Stimulated activated CD4-positive, alpha-beta T cell treated with anti-CD3 and anti-CD28 coated beads, Interleukin-15, amount 100 ng/mL, for 24 hours (primary cell): Measurements from ENCODE around the gene ZBTB32.
A peak's percentile ranks its signal among the peaks of the same experiment; 100 is the strongest.

Experiments
- DNase-seq: peaks from one replicate; pipeline ENCODE4 v3.0.0-alpha.2; 2020

The ZBTB32 gene

DNA sequence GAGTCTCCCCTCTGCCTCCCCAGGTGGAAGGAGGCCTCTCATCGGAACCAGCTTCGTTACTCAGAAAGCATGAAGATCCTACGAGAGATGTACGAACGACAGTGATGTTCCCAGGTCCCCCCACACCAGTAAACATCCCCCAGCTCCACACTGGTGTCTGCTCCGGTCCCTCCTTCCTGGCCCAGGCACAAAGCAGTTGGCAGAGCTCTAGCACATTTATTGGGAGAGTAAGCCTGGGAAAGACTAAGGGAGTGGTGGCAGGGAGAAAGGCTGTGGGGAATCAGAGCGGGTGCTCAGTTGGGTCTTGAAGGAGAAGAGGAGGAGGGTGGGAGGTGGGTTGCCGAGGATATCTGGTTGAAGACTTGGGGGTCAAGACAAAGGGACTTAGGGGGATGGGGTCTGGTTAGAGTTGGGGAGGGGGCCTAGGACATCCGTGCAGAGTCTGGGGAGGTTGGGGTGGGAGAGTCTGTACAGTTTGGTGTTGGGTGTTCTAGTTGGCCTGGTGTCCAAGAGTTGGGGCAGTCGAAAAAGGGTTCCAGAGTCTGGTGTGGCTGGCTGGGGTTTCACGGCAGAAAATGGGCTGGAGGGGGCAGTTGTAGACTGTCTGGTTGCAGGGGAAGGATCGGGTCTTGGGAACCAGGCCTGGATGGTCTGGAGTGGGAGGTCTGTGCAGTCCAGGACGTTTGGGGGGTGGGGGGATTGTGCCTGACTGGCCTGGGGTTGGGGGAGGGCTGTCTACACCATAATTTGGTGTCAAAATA lies 50.2 kb downstream of the ZBTB32 start:
- no peak for DNase-seq

- DNase-seq = no peak
These were observed 50.8 kb downstream of the ZBTB32 start for GRCh38 chr19:35755131-35755549.

DNA sequence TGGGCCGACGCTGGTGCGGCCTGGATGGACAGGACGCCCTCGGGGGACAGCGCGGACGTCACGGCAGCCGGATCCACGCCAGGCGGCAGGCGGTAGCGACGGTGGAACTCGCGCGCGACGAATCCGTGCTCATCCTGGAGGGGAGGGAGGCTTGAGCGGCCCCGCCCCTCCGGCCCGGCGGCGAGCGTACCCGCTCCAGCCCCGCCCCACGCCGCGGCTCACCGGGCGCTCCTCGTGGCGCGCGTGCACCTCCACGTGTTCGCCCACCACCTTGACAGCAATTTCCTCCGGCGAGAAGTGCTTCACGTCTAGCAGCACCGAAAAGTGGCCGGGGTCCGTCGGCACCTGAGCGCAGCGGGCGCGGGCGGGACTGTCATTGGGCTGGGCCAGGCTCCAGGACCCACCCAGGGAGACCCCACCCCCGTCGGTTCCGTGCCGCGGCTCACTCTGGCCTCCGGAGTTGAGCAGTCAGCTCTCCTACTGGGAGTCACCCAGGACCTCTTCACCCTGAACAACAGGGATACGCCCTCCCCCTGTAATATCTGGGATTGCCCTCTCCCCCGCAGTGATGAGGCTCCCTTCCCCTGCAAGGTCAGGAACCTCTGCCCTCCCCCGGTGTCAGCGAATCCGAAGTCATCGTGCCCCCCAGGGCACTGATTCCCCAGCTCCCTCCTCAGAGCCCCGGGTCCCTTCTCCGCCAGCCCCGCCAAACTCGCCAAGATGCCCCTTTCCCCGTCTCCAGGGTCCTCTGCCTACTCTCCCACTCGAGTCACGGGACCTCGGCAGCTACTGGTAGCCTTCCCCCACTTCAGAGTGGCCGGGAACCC lies 51.4 kb downstream of the ZBTB32 start:
- DNase-seq = peak; percentile 67

- DNase-seq = no peak
These were observed 52.2 kb downstream of the ZBTB32 start, which contains the start of gene HSPB6 for GRCh38 chr19:35756377-35757230. Gene HSPB6 (minus strand): TSS chr19:35757029. CDS start chr19:35757008, 21 bp downstream.

GRCh38 chr19:35757231-35757748 lies 52.9 kb downstream of the ZBTB32 start:
- peak; percentile 52 for DNase-seq

DNA sequence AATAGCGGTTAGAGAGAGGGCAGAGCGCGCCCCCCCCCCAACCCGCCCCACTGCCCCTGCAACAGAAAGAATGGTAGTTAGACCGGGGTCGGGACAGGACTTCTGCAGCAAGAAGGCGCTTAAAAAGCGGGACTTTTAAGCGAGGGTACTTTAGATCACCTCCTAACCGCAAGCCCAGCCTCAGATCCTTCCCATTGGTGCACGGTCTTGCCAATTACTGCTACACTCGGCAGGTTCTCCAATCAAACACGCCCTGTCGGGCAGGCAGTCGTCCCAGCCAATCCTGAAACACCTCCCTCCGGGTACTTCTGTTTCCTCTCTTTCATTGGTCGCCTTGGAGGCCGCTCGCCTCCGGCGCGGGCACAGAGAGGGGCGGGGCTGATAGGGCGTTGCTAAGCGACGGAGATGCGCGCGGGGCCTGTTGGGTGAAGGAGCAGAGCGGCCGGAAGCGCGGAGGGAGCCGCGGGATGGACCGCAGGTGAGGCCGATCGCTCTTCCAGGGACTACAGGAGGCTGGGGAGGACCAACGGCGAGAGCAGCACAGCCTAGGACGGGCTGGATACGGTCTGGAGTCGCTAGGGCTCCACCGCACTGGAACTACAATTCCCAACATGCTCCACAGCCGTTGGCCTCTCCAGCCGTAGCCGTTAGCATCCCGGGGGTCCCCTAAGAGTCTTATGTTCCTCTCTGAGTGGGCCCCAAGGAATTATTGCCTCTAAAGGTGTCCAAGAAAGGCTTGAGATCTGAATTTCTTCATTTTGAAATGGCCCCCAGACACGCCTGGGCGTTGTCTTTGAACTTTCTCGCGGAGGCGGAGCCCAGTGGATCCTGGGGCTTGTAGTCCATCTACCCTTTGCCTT lies 53.6 kb downstream of the ZBTB32 start, which contains the start of gene PROSER3:
Gene PROSER3 (plus strand): TSS at position 428 of the 860 bp plus-strand sequence. CDS start 40 bp downstream, at position 468.
- peak; percentile 98 for DNase-seq

DNA sequence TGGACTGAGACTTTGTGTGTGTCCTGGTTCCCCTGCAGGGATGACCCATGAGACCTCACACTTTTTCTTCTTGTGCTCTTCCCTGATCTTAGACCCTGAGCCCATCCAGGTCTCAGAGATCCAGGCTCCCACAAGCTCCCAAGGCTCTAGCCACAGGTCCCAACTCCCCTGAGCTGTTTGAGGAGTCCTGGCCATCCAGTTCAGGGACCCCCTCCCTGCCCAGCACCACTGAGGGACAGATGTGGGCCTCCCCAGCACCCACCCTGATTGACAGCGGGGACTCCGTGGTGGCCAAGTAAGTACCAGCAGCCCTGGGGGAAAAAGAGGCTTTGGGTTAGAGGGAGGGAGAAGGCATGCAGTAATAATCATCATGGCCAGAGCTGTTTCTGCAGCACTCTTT lies 55.3 kb downstream of the ZBTB32 start:
- DNase-seq = no peak

DNA sequence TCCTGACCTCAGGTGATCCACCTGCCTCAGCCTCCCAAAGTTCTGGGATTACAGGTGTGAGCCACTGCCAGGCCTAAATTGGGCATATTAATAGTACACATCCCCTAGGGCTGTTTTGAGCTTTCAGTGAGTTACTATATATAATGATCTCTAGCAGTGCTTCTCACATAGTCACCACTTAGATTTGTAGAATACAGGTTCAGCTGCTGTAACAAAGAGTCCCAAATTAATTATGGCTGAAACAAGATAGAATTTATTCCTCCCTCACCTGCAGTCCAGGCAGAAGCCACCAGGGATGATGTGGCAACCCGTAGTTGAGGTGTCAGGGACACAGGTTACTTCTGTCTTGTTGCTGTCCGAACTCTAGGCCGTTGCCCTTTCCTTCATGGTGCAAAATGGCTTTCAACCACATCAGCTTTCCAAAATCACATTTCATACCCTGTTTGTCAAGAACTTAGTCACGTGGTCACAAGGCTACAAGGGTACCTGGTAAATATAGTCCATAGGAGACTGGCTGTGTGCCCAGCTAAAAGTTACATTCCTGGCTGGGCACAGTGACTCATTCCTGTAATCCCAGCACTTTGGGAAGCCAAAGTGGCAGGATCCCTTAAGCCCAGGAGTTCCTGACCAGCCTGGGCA lies 56.5 kb downstream of the ZBTB32 start:
- no peak for DNase-seq

DNA sequence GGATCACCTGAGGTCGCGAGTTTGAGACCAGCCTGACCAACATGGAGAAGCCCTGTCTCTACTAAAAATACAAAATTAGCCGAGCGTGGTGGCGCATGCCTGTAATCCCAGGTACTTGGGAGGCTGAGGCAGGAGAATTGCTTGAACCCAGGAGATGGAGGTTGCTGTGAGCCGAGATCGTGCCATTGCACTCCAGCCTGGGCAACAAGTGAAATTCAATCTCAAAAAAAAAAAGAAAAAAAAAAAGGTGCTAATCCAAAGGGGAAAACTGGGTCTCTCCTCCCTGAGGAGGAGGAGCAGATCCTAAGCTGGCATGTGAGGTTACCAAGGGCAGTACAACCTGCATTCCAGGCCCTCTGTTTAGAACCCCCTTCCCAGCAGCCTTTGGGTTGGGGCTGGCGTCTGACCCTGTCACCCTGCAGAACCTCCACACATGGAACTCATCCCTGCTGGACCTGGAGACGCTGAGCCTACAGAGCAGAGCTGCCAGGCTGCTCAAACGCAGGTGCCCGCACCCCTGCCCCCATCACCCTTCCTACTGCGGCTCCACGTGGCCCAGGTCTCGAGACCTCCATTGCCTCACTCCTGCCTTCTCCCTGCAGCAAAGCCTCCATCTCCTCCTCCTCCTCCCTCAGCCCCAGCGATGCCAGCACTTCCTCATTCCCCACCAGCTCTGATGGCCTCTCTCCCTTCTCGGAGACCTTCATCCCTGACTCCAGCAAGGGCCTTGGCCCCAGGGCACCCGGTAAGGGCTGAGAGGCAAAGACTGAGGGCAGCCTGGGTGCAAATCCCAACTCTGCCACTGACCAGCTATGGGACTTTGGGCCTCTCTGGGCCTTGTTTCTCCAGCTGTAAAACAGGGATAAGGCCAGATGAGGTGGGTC lies 60.3 kb downstream of the ZBTB32 start:
- DNase-seq = no peak
